GM23338 (cell line): Measurements from ENCODE around the gene DPYD. TPM values are rescaled to one million over a fixed set of nuclear protein-coding genes. Genes with fewer than 3 reads are reported as not detected.

ENCODE experiments used
- ATAC-seq: fragments of 200-7000 bp; cut with Tn5 transposase; 3 replicates; pipeline ENCODE4 v1.9.1; 2020
- DNase-seq: peaks from one replicate; pipeline ENCODE4 v3.0.0-alpha.2; 2015; ENCODE audit warnings: low spot score
- H2AFZ ChIP-seq: fragments of 200-600 bp; sonication (generic); 2 replicates; pipeline ENCODE4 v1.8.0; 2016; ENCODE audit warnings: antibody characterized with exemption, mild to moderate bottlenecking, moderate library complexity
- H3F3A ChIP-seq: fragments of 200-600 bp; sonication (generic); replicated peaks from 2 replicates; pipeline ENCODE4 v1.8.0; 2017; ENCODE audit warnings: antibody characterized with exemption, mixed run types, low read depth
- H3K27ac ChIP-seq: fragments of 200-600 bp; sonication (generic); 2 replicates; pipeline ENCODE4 v1.6.1; 2016; ENCODE audit warnings: low read depth
- H3K27me3 ChIP-seq: fragments of 200-600 bp; sonication (generic); 2 replicates; pipeline ENCODE4 v1.8.0; 2016; ENCODE audit warnings: mild to moderate bottlenecking, mixed run types, moderate library complexity; ENCODE audit not compliant: insufficient read depth
- H3K36me3 ChIP-seq: fragments of 200-600 bp; sonication (generic); 2 replicates; pipeline ENCODE4 v1.8.0; 2016; ENCODE audit warnings: mild to moderate bottlenecking; ENCODE audit not compliant: insufficient read depth
- H3K4me1 ChIP-seq: fragments of 200-600 bp; sonication (generic); 2 replicates; pipeline ENCODE4 v1.8.0; 2016; ENCODE audit warnings: mild to moderate bottlenecking, moderate library complexity; ENCODE audit not compliant: insufficient read depth
- H3K4me2 ChIP-seq: fragments of 200-600 bp; sonication (generic); 2 replicates; pipeline ENCODE4 v1.7.1; 2017; ENCODE audit warnings: mixed run types
- H3K4me3 ChIP-seq: fragments of 200-600 bp; sonication (generic); 2 replicates; pipeline ENCODE4 v1.6.1; 2016; ENCODE audit warnings: mixed run types
- H3K79me2 ChIP-seq: fragments of 200-600 bp; sonication (generic); replicated peaks from 2 replicates; pipeline ENCODE4 v1.8.0; 2017; ENCODE audit warnings: mild to moderate bottlenecking; ENCODE audit not compliant: insufficient read depth
- H3K9me2 ChIP-seq: fragments of 200-600 bp; sonication (generic); 2 replicates; pipeline ENCODE4 v1.8.0; 2017; ENCODE audit not compliant: insufficient read depth
- H4K20me1 ChIP-seq: fragments of 200-600 bp; sonication (generic); replicated peaks from 2 replicates; pipeline ENCODE4 v1.8.0; 2017; ENCODE audit warnings: mild to moderate bottlenecking; ENCODE audit not compliant: insufficient read depth
- H3K27ac Mint-ChIP-seq: 2 replicates; pipeline ENCODE4 v1.8.0; 2020; ENCODE audit warnings: inconsistent platforms, mild to moderate bottlenecking, moderate library complexity, mixed read lengths
- H3K27me3 Mint-ChIP-seq: 3 replicates; pipeline ENCODE4 v1.8.0; 2022; ENCODE audit warnings: low read depth, mild to moderate bottlenecking, moderate library complexity, mixed read lengths, inconsistent platforms; ENCODE audit not compliant: insufficient read depth, poor library complexity
- H3K36me3 Mint-ChIP-seq: 3 replicates; pipeline ENCODE4 v1.8.0; 2021; ENCODE audit warnings: low read depth, mild to moderate bottlenecking, inconsistent platforms, moderate library complexity, mixed read lengths
- H3K4me1 Mint-ChIP-seq: 3 replicates; pipeline ENCODE4 v1.8.0; 2020; ENCODE audit warnings: mild to moderate bottlenecking, inconsistent platforms, mixed read lengths
- H3K4me3 Mint-ChIP-seq: 3 replicates; pipeline ENCODE4 v1.8.0; 2021; ENCODE audit warnings: moderate library complexity, mild to moderate bottlenecking, inconsistent platforms, mixed read lengths
- H3K9me3 Mint-ChIP-seq: 3 replicates; pipeline ENCODE4 v1.8.0; 2020; ENCODE audit warnings: moderate library complexity, mild to moderate bottlenecking, inconsistent platforms, mixed read lengths
- CTCF ChIP-seq, 2 experiments: fragments of 200-600 bp in 1 of 2; sonication (generic) in 1 of 2; conservative IDR thresholded peaks; 2 replicates each; pipeline versions ENCODE4 v1.5.1 to v1.6.1; 2016 to 2017; ENCODE audit warnings: antibody characterized with exemption in 2 of 2, low read depth in 2 of 2, mild to moderate bottlenecking in 2 of 2, moderate library complexity in 1 of 2
- EZH2phosphoT487 ChIP-seq: fragments of 200-600 bp; sonication (generic); IDR thresholded peaks from one replicate; pipeline ENCODE4 v1.8.1; 2018; ENCODE audit warnings: antibody characterized with exemption; ENCODE audit not compliant: unreplicated experiment
- POLR2AphosphoS5 ChIP-seq: IDR thresholded peaks from 2 replicates; pipeline ENCODE4 v1.6.1; 2016; ENCODE audit warnings: antibody characterized with exemption, low read depth
- ZNF462 ChIP-seq: fragments of 250-450 bp; sonication (Bioruptor Pico); IDR thresholded peaks from 2 replicates; pipeline ENCODE4 v1.5.0; 2020; ENCODE audit warnings: mild to moderate bottlenecking, moderate library complexity
- polyA plus RNA-seq: library from polyadenylated mRNA; unstranded; fragments of >200 nt; fragmentation: Nextera tagmentation; extraction: Ambion mirVana; gene quantifications from 2 replicates; pipeline ENCODE4 v1.2.1, GENCODE V29; 2016
- total RNA-seq: library from RNA; depleted of rRNA; stranded (reverse); fragments of >200 nt; shearing (Covaris generic); gene quantifications from 2 replicates; pipeline ENCODE4 v1.2.3, GENCODE V29; 2014

The DPYD gene
- total and polyA plus RNA-seq, 2 experiments from 2014 or later = 0.50 to 1.6 TPM

GRCh38 chr1:97943354-97943753 lies 22.5 kb upstream of the DPYD start (continued):
- TF ChIP-seq CTCF (conservative IDR thresholded peaks at IDR 0.05; ENCODE audit: low read depth in 2 of 2) (no peak), EZH2phosphoT487 (no peak), POLR2AphosphoS5 (no peak), ZNF462 (CRISPR knock-in tag) (no peak)

- no peaks in the 10 kb centered on the region for H3K9me2 ChIP-seq
- Mint-ChIP-seq H3K27ac (no peak overlapping the region), H3K27me3 (no peaks in the 10 kb centered on the region), H3K9me3 (no peaks in the 10 kb centered on the region), H3K36me3 (no peaks in the 10 kb centered on the region), H3K4me3 (no peak overlapping the region), H3K4me1 (no peaks in the 10 kb centered on the region)
- DNase-seq (no peak), ATAC-seq (no peak)
- no peaks in the 10 kb centered on the region for H3K27me3 ChIP-seq
- no peaks in the 10 kb centered on the region for H4K20me1 ChIP-seq
- no peaks in the 10 kb centered on the region for H3K36me3 ChIP-seq
- no peak overlapping the region for H3K4me3 ChIP-seq
- no peaks in the 10 kb centered on the region for H3K79me2 ChIP-seq
- H3K4me1 ChIP-seq = no peaks in the 10 kb centered on the region
- no peaks in the 10 kb centered on the region for H3F3A ChIP-seq
- no peak overlapping the region for H3K4me2 ChIP-seq
- no peak overlapping the region for H3K27ac ChIP-seq
- H2AFZ ChIP-seq = no peak overlapping the region
- no peak for TF ChIP-seq ZNF462 (CRISPR knock-in tag)
Observed at GRCh38 chr1:97942161-97943123, 21.6 kb upstream of the DPYD start.
